Measurements from ENCODE around the gene SMIM5.

Gene SMIM5

DNA sequence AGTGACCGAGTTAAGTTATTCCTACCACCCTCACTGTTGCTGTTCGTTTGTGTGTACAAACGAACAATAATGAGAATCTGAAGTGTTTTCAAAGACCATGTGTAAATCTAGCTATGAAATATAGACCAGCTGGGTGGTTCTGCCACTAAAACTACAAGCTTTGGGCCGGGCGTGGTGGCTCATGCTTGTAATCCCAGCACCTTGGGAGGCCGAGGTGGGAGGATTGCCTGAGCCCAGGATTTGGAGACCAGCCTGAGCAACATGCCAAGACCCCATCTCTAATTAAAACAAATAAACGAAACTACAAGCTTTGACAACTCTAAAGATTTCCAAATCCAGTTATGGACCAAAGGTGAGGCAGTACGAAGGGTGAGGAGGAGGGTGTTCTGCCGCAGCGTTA, 32.7 kb downstream of the SMIM5 start:
- Histone ChIP-seq H3K9ac (ENCODE audit: low read depth, low read length) (peak overlapping the region; percentile 96; the same call in 1 of the 2 replicates), H3K27ac (ENCODE audit: low read length) (no peak overlapping the region), H3K4me3 (ENCODE audit: low read length) (peak overlapping the region; percentile 99), H3K4me1 (ENCODE audit: insufficient read depth, low read length) (0 out of 2 replicates have a peak, but pooled peaks cover 4% of the 10 kb centered on the region), H3K27me3 (ENCODE audit: insufficient read depth, low read length) (no peaks in the 10 kb centered on the region), H3K36me3 (ENCODE audit: insufficient read depth, low read depth, low read length) (peaks cover 59% of the 10 kb centered on the region), H3K9me3 (ENCODE audit: insufficient read depth, low read depth, low read length) (no peaks in the 10 kb centered on the region)

DNA sequence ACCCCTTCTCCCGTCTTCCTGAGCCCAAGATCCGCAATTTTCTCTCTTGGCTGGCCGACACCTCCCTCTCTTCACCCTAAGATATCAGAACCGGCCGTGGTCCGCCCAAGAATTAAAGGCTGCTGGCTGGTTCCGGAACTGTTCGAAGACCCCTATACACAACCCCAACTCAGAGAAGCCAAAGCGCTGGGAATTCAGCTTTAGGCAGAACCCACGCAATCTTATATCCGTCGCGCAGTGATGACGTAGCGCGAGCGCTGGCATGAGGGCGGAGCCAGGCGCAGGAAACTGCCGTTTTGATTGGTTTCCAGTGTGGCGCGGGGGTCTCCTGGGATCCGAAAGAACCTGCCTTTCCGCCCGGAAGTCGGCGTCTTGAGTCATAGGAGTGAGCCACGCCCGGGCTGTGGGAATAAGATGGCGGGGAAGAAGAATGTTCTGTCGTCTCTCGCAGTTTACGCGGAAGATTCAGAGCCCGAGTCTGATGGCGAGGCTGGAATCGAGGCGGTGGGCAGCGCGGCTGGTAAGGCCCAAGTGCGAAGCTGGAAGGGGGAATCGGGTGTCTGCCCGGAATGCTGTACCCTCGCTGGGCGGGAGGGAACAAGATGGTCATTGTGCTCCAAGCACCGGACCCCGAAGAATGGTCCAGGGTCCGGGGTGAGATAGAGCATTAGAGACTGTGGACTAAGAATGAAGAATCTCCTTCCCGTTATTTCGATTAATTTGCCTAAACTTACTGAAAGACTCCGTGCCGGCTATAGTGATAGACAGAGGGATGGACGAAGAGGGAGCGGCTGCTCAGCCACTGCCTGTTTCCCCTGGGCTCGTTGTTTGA, 33.9 kb downstream of the SMIM5 start, which contains the start of the genes RECQL5 and SAP30BP:
TSS of gene RECQL5 (minus strand) at position 196 of the 832 bp plus-strand sequence. CDS start 597 bp downstream, outside the sequence.
TSS of gene SAP30BP (plus strand) at position 380 of the 832 bp plus-strand sequence. CDS start at position 415, 35 bp downstream.
- Histone ChIP-seq H3K9me3 (ENCODE audit: insufficient read depth, low read depth, low read length) (no peaks in the 10 kb centered on the region), H3K36me3 (ENCODE audit: insufficient read depth, low read depth, low read length) (peaks cover 59% of the 10 kb centered on the region)

DNA sequence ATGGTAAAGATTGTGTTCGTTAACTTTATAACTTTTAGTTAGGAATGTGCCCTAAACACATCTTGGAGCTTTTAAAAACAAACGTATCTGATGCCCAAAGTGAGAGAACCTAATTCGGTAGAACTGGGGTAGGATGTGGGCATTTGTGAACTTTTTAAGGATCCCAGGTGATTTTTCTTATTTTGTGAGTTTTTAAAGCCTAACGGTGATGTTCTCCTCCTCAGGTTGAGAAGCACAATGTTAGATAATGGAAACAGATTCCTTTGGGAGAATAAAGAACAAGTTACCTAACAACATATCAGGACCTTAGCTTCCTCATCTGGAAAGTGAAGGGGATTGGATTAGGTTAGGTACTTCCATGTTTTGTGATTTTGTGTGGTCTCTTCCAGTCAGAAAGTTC, 34.6 kb downstream of the SMIM5 start:
- Histone ChIP-seq H3K9me3 (ENCODE audit: insufficient read depth, low read depth, low read length) (no peaks in the 10 kb centered on the region), H3K27ac (ENCODE audit: low read length) (peak overlapping the region; percentile 49), H3K27me3 (ENCODE audit: insufficient read depth, low read length) (no peaks in the 10 kb centered on the region), H3K9ac (ENCODE audit: low read depth, low read length) (peak overlapping the region; percentile 96), H3K36me3 (ENCODE audit: insufficient read depth, low read depth, low read length) (peaks cover 59% of the 10 kb centered on the region), H3K4me1 (ENCODE audit: insufficient read depth, low read length) (0 out of 2 replicates have a peak, but pooled peaks cover 4% of the 10 kb centered on the region), H3K4me3 (ENCODE audit: low read length) (peak overlapping the region; percentile 99)

More for the DNA sequence above, 33.9 kb downstream of the SMIM5 start, which contains the start of the genes RECQL5 and SAP30BP:
- H3K4me3 ChIP-seq (ENCODE audit: low read length) = peak within 1 kb of the TSS; percentile 99
- H3K4me1 ChIP-seq (ENCODE audit: insufficient read depth, low read length) = 0 out of 2 replicates have a peak, but pooled peaks cover 4% of the 10 kb centered on the region
- peak within 1 kb of the TSS; percentile 96 for H3K9ac ChIP-seq (ENCODE audit: low read depth, low read length)
- peak within 1 kb of the TSS; percentile 49 for H3K27ac ChIP-seq (ENCODE audit: low read length)
- H3K27me3 ChIP-seq (ENCODE audit: insufficient read depth, low read length) = no peaks in the 10 kb centered on the region

DNA sequence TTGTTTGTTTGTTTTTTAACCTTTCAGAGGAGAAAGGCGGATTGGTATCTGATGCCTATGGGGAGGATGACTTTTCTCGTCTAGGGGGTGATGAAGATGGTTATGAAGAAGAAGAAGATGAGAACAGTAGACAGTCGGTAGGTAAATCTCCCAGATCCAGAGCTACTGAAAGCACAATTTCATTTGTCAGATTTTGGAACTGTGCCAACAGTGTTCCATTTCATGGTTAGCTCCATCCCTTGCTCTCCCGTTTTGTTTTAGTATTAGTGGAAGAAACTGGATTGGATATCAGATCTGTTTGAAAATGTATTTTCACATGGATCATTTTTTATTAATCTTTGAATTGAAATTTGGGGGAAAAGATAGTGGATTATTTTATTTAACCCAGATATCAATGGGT, 35.3 kb downstream of the SMIM5 start:
- peak overlapping the region; percentile 99 for H3K4me3 ChIP-seq (ENCODE audit: low read length)
- H3K9me3 ChIP-seq (ENCODE audit: insufficient read depth, low read depth, low read length) = no peaks in the 10 kb centered on the region
- no peaks in the 10 kb centered on the region for H3K27me3 ChIP-seq (ENCODE audit: insufficient read depth, low read length)
- no peak overlapping the region for H3K27ac ChIP-seq (ENCODE audit: low read length)
- H3K36me3 ChIP-seq (ENCODE audit: insufficient read depth, low read depth, low read length) = peaks cover 62% of the 10 kb centered on the region
- H3K4me1 ChIP-seq (ENCODE audit: insufficient read depth, low read length) = 0 out of 2 replicates have a peak, but pooled peaks cover 4% of the 10 kb centered on the region
- H3K9ac ChIP-seq (ENCODE audit: low read depth, low read length) = peak overlapping the region; percentile 96; the same call in 1 of the 2 replicates

DNA sequence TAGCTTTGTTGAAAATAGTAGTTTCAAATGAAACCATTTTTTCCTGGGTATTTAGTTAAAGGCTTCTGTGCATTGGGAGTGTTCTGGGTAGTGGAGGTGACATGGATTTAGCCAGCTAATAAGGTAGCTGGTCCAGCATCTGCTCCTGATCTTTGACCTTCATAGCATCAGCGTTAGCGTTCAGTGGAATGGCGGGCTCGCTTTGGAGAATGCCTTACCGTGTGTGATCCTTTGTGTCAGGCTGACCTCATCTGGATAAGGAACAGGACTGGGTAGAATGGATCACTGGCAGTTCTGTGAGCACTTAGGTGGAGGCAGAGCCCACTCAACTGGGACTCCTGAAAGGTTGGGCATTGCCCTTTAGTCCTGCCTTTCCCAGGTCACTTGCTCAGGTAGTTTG, 37.6 kb downstream of the SMIM5 start:
- Histone ChIP-seq H3K4me3 (ENCODE audit: low read length) (no peak overlapping the region), H3K4me1 (ENCODE audit: insufficient read depth, low read length) (0 out of 2 replicates have a peak, but pooled peaks cover 4% of the 10 kb centered on the region), H3K9me3 (ENCODE audit: insufficient read depth, low read depth, low read length) (no peaks in the 10 kb centered on the region), H3K9ac (ENCODE audit: low read depth, low read length) (no peak overlapping the region), H3K36me3 (ENCODE audit: insufficient read depth, low read depth, low read length) (peaks cover 60% of the 10 kb centered on the region), H3K27ac (ENCODE audit: low read length) (no peak overlapping the region), H3K27me3 (ENCODE audit: insufficient read depth, low read length) (no peaks in the 10 kb centered on the region)

DNA sequence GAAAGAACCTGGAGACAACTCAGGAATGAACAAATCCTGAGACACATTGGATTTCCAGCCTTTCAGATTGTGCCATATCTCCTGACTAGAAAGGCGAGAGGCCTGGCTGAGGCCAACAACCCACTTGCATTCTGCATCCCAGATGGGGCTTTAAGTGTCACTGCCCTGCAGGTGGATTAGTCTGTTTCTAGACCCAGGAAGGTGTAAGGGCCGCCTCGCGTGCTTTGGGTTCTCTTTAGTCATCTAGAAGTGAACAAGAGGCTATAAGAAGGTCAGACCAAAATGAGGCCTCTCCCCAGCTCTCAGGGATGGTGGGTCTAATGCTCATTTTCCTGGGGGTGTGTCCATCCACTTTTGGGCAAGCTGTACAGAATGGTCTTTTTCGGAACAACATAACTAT, 38.8 kb downstream of the SMIM5 start:
- 0 out of 2 replicates have a peak, but pooled peaks cover 4% of the 10 kb centered on the region for H3K4me1 ChIP-seq (ENCODE audit: insufficient read depth, low read length)
- H3K9ac ChIP-seq (ENCODE audit: low read depth, low read length) = no peak overlapping the region

DNA sequence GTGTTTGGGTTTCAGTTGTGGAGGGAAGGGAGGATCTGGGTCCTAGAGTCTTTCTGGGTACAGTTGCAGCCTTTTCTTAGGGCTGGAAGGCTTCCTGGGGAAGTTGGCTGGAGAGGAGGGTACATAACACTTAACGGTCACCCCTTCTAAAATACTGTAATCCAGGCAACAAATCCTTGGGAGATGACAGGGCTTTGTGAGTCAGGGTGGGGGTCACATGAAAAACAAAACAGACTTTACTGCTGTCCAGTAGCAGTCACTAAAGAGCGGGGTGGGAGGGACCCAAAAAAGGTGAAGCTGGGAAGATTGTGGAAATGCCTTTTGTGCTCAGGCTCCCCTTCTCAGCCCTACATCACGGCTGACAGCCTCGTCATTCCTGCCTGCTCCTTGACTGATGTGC, 40.3 kb downstream of the SMIM5 start:
- no peaks in the 10 kb centered on the region for H3K4me1 ChIP-seq (ENCODE audit: insufficient read depth, low read length)
- H3K36me3 ChIP-seq (ENCODE audit: insufficient read depth, low read depth, low read length) = peaks cover 81% of the 10 kb centered on the region
- H3K9me3 ChIP-seq (ENCODE audit: insufficient read depth, low read depth, low read length) = no peaks in the 10 kb centered on the region
- H3K27ac ChIP-seq (ENCODE audit: low read length) = no peak overlapping the region
- H3K27me3 ChIP-seq (ENCODE audit: insufficient read depth, low read length) = no peaks in the 10 kb centered on the region
- H3K9ac ChIP-seq (ENCODE audit: low read depth, low read length) = no peak overlapping the region
- no peak overlapping the region for H3K4me3 ChIP-seq (ENCODE audit: low read length)

More for the DNA sequence above, 38.8 kb downstream of the SMIM5 start:
- H3K27me3 ChIP-seq (ENCODE audit: insufficient read depth, low read length) = no peaks in the 10 kb centered on the region
- peaks cover 71% of the 10 kb centered on the region for H3K36me3 ChIP-seq (ENCODE audit: insufficient read depth, low read depth, low read length)
- no peaks in the 10 kb centered on the region for H3K9me3 ChIP-seq (ENCODE audit: insufficient read depth, low read depth, low read length)
- no peak overlapping the region for H3K27ac ChIP-seq (ENCODE audit: low read length)
- no peak overlapping the region for H3K4me3 ChIP-seq (ENCODE audit: low read length)

DNA sequence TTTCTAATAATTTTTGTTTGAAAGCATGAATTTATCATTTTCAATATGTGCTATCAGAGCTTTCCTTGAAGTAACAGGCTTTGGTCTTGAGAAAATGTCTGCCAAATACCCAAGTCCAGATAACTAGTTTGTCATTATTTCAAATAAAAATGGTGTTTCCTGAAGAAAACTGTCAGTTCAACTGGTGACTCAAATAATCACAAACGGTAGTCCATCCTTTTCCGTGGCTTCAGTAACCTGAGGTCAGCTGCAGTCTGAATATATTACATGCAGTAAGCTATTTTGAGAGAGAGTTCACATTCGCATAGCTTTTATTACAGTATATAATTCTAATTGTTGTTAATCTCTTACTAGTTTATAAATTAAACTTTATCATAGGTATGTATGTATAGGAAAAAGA, 43.2 kb downstream of the SMIM5 start:
- Histone ChIP-seq H3K27me3 (ENCODE audit: insufficient read depth, low read length) (no peaks in the 10 kb centered on the region), H3K36me3 (ENCODE audit: insufficient read depth, low read depth, low read length) (peaks cover 77% of the 10 kb centered on the region), H3K9ac (ENCODE audit: low read depth, low read length) (no peak overlapping the region), H3K4me1 (ENCODE audit: insufficient read depth, low read length) (no peaks in the 10 kb centered on the region), H3K4me3 (ENCODE audit: low read length) (no peak overlapping the region), H3K27ac (ENCODE audit: low read length) (no peak overlapping the region), H3K9me3 (ENCODE audit: insufficient read depth, low read depth, low read length) (no peaks in the 10 kb centered on the region)

DNA sequence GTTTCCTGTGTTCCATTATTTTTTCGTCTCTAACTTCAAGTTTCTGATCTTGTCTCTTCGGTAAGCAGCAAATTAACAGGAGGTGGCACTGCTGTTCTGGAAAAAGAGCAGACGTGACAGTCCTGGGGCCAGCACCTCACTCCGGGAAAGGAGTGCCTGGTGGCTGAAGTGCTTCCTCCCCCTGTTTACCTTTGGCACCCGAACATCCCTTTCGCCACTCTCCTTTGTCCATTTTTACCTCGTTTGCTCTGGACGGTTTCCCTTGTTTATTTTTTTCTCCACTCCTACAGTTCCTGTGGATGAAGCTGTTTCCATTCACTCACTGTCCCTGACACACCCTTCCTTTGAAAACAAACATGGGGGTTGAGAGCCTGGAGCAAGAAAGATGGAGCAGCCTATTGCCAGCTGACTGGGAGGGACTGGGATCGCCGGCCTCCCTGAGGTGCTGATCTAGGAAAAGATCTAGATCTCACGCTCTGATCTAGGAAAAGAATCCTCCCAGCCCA, 46.5 kb downstream of the SMIM5 start:
- Histone ChIP-seq H3K4me3 (ENCODE audit: low read length) (no peak overlapping the region), H3K4me1 (ENCODE audit: insufficient read depth, low read length) (no peaks in the 10 kb centered on the region; the same call in 1 of the 2 replicates), H3K9ac (ENCODE audit: low read depth, low read length) (no peak overlapping the region), H3K27me3 (ENCODE audit: insufficient read depth, low read length) (no peaks in the 10 kb centered on the region), H3K36me3 (ENCODE audit: insufficient read depth, low read depth, low read length) (peaks cover 54% of the 10 kb centered on the region), H3K9me3 (ENCODE audit: insufficient read depth, low read depth, low read length) (no peaks in the 10 kb centered on the region), H3K27ac (ENCODE audit: low read length) (no peak overlapping the region)

DNA sequence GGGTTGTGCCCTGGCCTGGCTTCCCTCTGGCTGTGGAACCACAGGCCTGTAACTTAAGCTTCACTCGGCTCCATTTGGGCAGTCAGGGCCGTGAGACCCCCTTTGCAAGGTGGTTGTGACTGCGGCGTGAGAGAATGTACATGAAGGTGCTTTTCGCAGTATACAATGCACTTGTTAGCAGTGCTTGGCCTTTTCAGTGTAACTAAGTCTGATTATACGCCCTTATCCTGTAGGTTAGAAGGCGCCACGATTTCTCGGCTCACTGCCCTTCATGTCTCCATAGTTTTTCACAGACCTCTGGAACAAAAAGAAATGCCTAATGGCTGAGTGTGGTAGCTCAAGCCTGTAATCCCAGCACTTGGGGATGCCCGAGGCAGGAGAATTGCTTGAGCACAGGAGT, 47.2 kb downstream of the SMIM5 start:
- Histone ChIP-seq H3K9ac (ENCODE audit: low read depth, low read length) (no peak overlapping the region), H3K36me3 (ENCODE audit: insufficient read depth, low read depth, low read length) (peaks cover 59% of the 10 kb centered on the region), H3K9me3 (ENCODE audit: insufficient read depth, low read depth, low read length) (no peaks in the 10 kb centered on the region), H3K4me1 (ENCODE audit: insufficient read depth, low read length) (no peaks in the 10 kb centered on the region; the same call in 1 of the 2 replicates), H3K4me3 (ENCODE audit: low read length) (no peak overlapping the region), H3K27ac (ENCODE audit: low read length) (no peak overlapping the region), H3K27me3 (ENCODE audit: insufficient read depth, low read length) (no peaks in the 10 kb centered on the region)

DNA sequence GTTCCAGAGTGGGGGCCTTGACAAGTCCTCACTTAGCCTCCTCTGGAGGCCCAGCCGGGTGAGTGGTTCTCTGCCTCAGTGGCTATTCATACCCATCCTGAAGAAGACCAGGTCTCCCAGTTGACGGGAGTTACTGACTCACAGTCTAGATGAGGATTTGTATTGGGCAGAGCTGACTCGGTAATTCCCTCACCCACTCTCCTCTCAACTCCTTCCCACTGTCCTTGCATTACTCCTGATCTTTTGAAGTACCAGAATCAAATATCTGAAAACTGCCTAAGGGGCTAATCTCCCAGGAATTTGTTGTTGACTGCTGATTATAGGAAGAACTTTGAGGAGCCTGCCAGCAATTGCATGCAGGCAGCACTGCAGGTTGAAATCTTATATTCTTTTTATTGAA, 48.1 kb downstream of the SMIM5 start:
- no peak overlapping the region for H3K27ac ChIP-seq (ENCODE audit: low read length)
- no peak overlapping the region for H3K4me3 ChIP-seq (ENCODE audit: low read length)
- peaks cover 54% of the 10 kb centered on the region for H3K36me3 ChIP-seq (ENCODE audit: insufficient read depth, low read depth, low read length)
- no peaks in the 10 kb centered on the region for H3K27me3 ChIP-seq (ENCODE audit: insufficient read depth, low read length)
- H3K4me1 ChIP-seq (ENCODE audit: insufficient read depth, low read length) = no peaks in the 10 kb centered on the region; the same call in 1 of the 2 replicates
- no peak overlapping the region for H3K9ac ChIP-seq (ENCODE audit: low read depth, low read length)
- no peaks in the 10 kb centered on the region for H3K9me3 ChIP-seq (ENCODE audit: insufficient read depth, low read depth, low read length)
